RCC 7860 (cell line): ENCODE measurements around the gene KAT2A.

Experiments
- DNase-seq: peaks from one replicate; pipeline ENCODE4 v3.0.0-alpha.2; 2015; ENCODE audit warnings: low spot score
- FAIRE-seq: peaks from 2 replicates; lab custom pipeline; 2012; peaks lifted over from hg19 to GRCh38; lab: Jason Lieb, UNC

KAT2A gene

DNA sequence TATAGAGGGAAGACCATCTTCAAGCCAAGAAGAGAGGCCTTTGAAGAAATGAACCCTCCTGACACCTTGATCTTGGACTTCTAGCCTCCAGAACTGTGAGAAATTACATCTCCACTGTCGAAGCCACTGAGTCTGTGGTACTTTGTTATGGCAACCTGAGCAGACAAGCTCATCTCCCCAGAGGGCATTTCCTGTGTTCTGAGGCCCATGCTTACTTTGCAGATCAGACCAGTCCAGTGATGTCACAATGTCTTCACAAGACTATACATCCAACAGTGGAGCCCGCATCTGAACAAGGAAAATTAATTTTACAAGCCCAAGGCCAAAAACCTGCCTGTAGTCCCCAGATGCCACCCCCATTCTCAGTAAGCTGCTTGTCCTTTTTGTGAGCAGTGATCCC lies 56.0 kb downstream of the KAT2A start:
- DNase-seq (no peak), FAIRE-seq (no peak)
